Uterus (tissue), 2 donors: ENCODE results near the gene CD68.

ENCODE experiments used
- CTCF ChIP-seq, 4 experiments: fragments of 200-600 bp in 2 of 4; fragments of 450-650 bp in 2 of 4; sonication (generic) in 2 of 4; IDR thresholded peaks; one replicate each; pipeline ENCODE4 v1.5.1; 2016 to 2019; ENCODE audit warnings: antibody characterized with exemption in 4 of 4, mild to moderate bottlenecking in 2 of 4, moderate library complexity in 1 of 4
- POLR2A ChIP-seq, 2 donors: fragments of 450-650 bp; IDR thresholded peaks; one replicate each; pipeline ENCODE4 v1.6.1; 2016; ENCODE audit warnings: antibody characterized with exemption in 2 of 2, mild to moderate bottlenecking in 1 of 2, moderate library complexity in 1 of 2

DNA sequence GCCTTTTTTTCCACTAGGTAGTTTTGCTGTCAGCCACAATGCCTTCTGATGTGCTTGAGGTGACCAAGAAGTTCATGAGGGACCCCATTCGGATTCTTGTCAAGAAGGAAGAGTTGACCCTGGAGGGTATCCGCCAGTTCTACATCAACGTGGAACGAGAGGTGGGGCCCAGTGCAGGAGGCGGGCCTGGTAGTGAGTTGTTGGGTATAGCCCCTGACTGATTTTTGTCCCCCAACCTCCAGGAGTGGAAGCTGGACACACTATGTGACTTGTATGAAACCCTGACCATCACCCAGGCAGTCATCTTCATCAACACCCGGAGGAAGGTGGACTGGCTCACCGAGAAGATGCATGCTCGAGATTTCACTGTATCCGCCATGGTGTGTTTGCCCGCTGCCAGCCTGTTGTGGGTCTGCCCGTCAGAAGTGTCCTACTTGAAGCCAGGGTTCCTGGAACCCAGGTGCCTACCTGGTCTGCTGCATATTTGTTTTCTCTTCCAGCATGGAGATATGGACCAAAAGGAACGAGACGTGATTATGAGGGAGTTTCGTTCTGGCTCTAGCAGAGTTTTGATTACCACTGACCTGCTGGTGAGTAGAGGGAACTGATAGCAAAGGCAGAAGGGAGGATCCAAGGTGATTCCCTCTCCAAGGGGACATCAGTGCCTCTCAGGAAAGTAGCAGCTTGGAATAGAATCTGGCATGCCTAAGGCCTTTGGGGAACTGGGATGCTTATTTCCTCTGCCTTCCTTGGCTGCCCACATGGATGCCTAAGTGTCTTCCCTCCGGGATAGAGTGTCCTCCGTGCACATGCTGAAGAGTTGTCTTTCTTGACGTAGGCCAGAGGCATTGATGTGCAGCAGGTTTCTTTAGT lies 1.9 kb upstream of the CD68 start:
- TF ChIP-seq CTCF (IDR thresholded peaks at IDR 0.05) (no peak), POLR2A (IDR thresholded peaks at IDR 0.05) (no peak)
